GM12878 (cell line): Measurements from ENCODE around the gene PIK3C3. TPM values are rescaled to one million over a fixed set of nuclear protein-coding genes. Genes with fewer than 3 reads are reported as not detected.

Experiments
- ATAC-seq: fragments of 200-7000 bp; cut with Tn5 transposase; 3 replicates; pipeline ENCODE4 v1.9.1; 2020; ENCODE audit warnings: mild to moderate bottlenecking, moderate library complexity
- BruUV-seq: library from RNA; stranded (reverse); fragments of 400-500 nt; replicated peaks from 2 replicates; lab custom pipeline; 2021; lab: Mats Ljungman, UMichigan
- CTCF ChIA-PET: fragments of 300-600 bp; sonication (Branson Sonifier 250); formaldehyde crosslinking; extraction: SDS; loops from one replicate; lab custom pipeline; 2021; ENCODE audit warnings: inconsistent platforms; lab: Yijun Ruan, JAX
- POLR2A ChIA-PET: fragments of 350-600 bp; formaldehyde crosslinking; extraction: SDS; loops from one replicate; lab custom pipeline; 2021; ENCODE audit warnings: inconsistent platforms; lab: Charles Lee
- RAD21 ChIA-PET: fragments of 300-600 bp; sonication (Branson Sonifier 250); formaldehyde crosslinking; loops from one replicate; lab custom pipeline; 2023; ENCODE audit warnings: antibody characterized with exemption; ENCODE audit not compliant: unreplicated experiment; lab: Charles Lee
- SMC1A ChIA-PET: fragments of 300-600 bp; sonication (Branson Sonifier 250); formaldehyde crosslinking; loops from one replicate; lab custom pipeline; 2023; ENCODE audit not compliant: unreplicated experiment, uncharacterized antibody; lab: Charles Lee
- DNase-seq: peaks from one replicate; pipeline ENCODE4 v3.0.0-alpha.2; 2011; ENCODE audit warnings: low read depth, low spot score
- FAIRE-seq: peaks from 3 replicates; lab custom pipeline; 2011; peaks lifted over from hg19 to GRCh38; lab: Jason Lieb, UNC
- H2AFZ ChIP-seq: 2 replicates; pipeline ENCODE4 v1.6.0; 2011; ENCODE audit warnings: low read depth, low read length, control low read depth; ENCODE audit not compliant: control insufficient read depth
- H3K27ac ChIP-seq: 2 replicates; pipeline ENCODE4 v1.5.1; 2011; ENCODE audit warnings: control low read depth; ENCODE audit not compliant: control insufficient read depth, insufficient read depth
- H3K27me3 ChIP-seq, 2 experiments: replicated peaks in 1 of 2; 2 replicates each; pipeline versions ENCODE4 v1.6.0 to v1.6.1; 2011; ENCODE audit warnings: low read length in 1 of 2; ENCODE audit not compliant: control insufficient read depth in 2 of 2, insufficient read depth in 2 of 2
- H3K36me3 ChIP-seq, 2 experiments: 2 replicates each; pipeline ENCODE4 v1.5.1; 2011; ENCODE audit warnings: low read length in 1 of 2; ENCODE audit not compliant: control insufficient read depth in 2 of 2, insufficient read depth in 2 of 2
- H3K4me1 ChIP-seq: 2 replicates; pipeline ENCODE4 v1.6.1; 2011; ENCODE audit warnings: mild to moderate bottlenecking, low read length, moderate library complexity, mixed read lengths; ENCODE audit not compliant: control insufficient read depth, insufficient read depth
- H3K4me2 ChIP-seq: 2 replicates; pipeline ENCODE4 v1.6.0; 2011; ENCODE audit warnings: control low read depth; ENCODE audit not compliant: control insufficient read depth, insufficient read depth
- H3K4me3 ChIP-seq: fragments of 200-600 bp; sonication (generic); 2 replicates; pipeline ENCODE4 v1.5.1; 2016
- H3K79me2 ChIP-seq: 2 replicates; pipeline ENCODE4 v1.6.0; 2011; ENCODE audit warnings: low read length; ENCODE audit not compliant: control insufficient read depth, insufficient read depth
- H3K9ac ChIP-seq: 2 replicates; pipeline ENCODE4 v1.8.0; 2011; ENCODE audit warnings: low read length, control low read depth, mixed read lengths; ENCODE audit not compliant: control insufficient read depth, insufficient read depth
- H3K9me3 ChIP-seq: replicated peaks from 3 replicates; pipeline ENCODE4 v1.5.1; 2011; ENCODE audit warnings: mild to moderate bottlenecking, low read length; ENCODE audit not compliant: control insufficient read depth, insufficient read depth
- H4K20me1 ChIP-seq: 2 replicates; pipeline ENCODE4 v1.6.0; 2011; ENCODE audit not compliant: control insufficient read depth, insufficient read depth
- ASH2L ChIP-seq: fragments of 300-600, 200-600 bp; sonication (generic); IDR thresholded peaks from 2 replicates; pipeline ENCODE4 v1.6.1; 2017; ENCODE audit warnings: low read depth, mild to moderate bottlenecking, borderline replicate concordance
- FOXM1 ChIP-seq: IDR thresholded peaks from 2 replicates; pipeline ENCODE4 v1.6.1; 2012; ENCODE audit warnings: low read depth, mild to moderate bottlenecking, inconsistent platforms, low read length, moderate library complexity
- IKZF2 ChIP-seq, 2 experiments: fragments of 450-650 bp; IDR thresholded peaks; 2 replicates each; pipeline ENCODE4 v1.6.1; 2017; ENCODE audit warnings: mild to moderate bottlenecking in 2 of 2, moderate library complexity in 2 of 2
- KLF5 ChIP-seq: fragments of 450-650 bp; IDR thresholded peaks from 2 replicates; pipeline ENCODE4 v1.6.1; 2014; ENCODE audit warnings: mild to moderate bottlenecking; ENCODE audit not compliant: partially characterized antibody
- NR2C1 ChIP-seq: fragments of 450-650 bp; IDR thresholded peaks from 2 replicates; pipeline ENCODE4 v1.6.1; 2017; ENCODE audit warnings: antibody characterized with exemption, mild to moderate bottlenecking, moderate library complexity
- ZNF207 ChIP-seq: fragments of 450-650 bp; IDR thresholded peaks from 2 replicates; pipeline ENCODE4 v1.6.1; 2014; ENCODE audit warnings: antibody characterized with exemption, mild to moderate bottlenecking, borderline replicate concordance
- WGBS: methylation state at CpG from one replicate; pipeline ENCODE4 v1.1.6; 2016; ENCODE audit warnings: low lambda C conversion rate; ENCODE audit not compliant: insufficient replicate concordance, insufficient coverage; ENCODE audit errors: missing lambda C conversion rate; 5-methylcytosine and 5-hydroxymethylcytosine counted together
- in situ Hi-C: fragments of 300-500 bp; cut with MboI; formaldehyde crosslinking; loops from 9 replicates; pipeline ENCODE4 v1.14.3; 2018; ENCODE audit warnings: mixed read lengths
- intact Hi-C: fragments of 100-400 bp; cut with micrococcal nuclease; formaldehyde crosslinking; loops from one replicate; pipeline ENCODE4 v1.14.2; 2022; ENCODE audit not compliant: unreplicated experiment
- polyA plus RNA-seq, 11 experiments: library from polyadenylated mRNA; depleted of rRNA in 4 of 11; unstranded in 6 of 11; stranded (reverse) in 5 of 11; fragments of >200 nt; fragmentation: Nextera tagmentation in 4 of 11; fragmentation: Illumina TruSeq in 1 of 11; extraction: Ambion mirVana in 4 of 11; extraction: Trizol in 1 of 11; gene quantifications; 1 replicate in 1 of 11; 2 replicates in 10 of 11; pipeline versions ENCODE4 v1.2.1 to v1.2.3, GENCODE V29; 2011 to 2016; ENCODE audit warnings: inconsistent platforms in 2 of 11, missing spikeins in 2 of 11, low read depth in 1 of 11
- total RNA-seq, 4 experiments: library from RNA; depleted of rRNA in 3 of 4; stranded (reverse); fragments of >200 nt in 3 of 4; fragmentation: Illumina TruSeq in 1 of 4; extraction: Trizol in 1 of 4; gene quantifications; 2 replicates each; pipeline versions ENCODE4 v1.2.1 to v1.2.3, GENCODE V29; 2013 to 2021

Gene PIK3C3
- total and polyA plus RNA-seq, 10 of the 15 experiments (the other 5 are each of a cell fraction or from before 2014, with no cell fraction given) = 14.4 to 131 (median 32.4) TPM

- ATAC-seq (no peak), DNase-seq (no peak), FAIRE-seq (no peak)
- in situ Hi-C loops (no loop called here), intact Hi-C loops (no loop called here)
- Histone ChIP-seq H3K27ac (no peak overlapping the region), H3K79me2 (no peaks in the 10 kb centered on the region), H3K36me3 (no peaks in the 10 kb centered on the region), H3K4me1 (no peaks in the 10 kb centered on the region), H3K4me3 (no peak overlapping the region), H3K9me3 (no peaks in the 10 kb centered on the region), H2AFZ (no peak overlapping the region), H3K4me2 (no peak overlapping the region), H3K27me3 (no peaks in the 10 kb centered on the region), H3K9ac (no peak overlapping the region), H4K20me1 (no peaks in the 10 kb centered on the region)
- SMC1A ChIA-PET = interaction anchor here (1.1 to 1.8 kb wide), 4 partner anchors 11 to 156 kb away, joined by 3 to 7 read pairs (median 4); no protein-coding TSS in a partner anchor
- 60% methylated on average over 2 of the region's 2 CpGs for WGBS
- BruUV-seq = no TSS peak
- RAD21 ChIA-PET = no interaction called here
- POLR2A ChIA-PET = no interaction called here
- CTCF ChIA-PET = interaction anchor here (1.2 to 1.4 kb wide), 2 partner anchors 52 to 140 kb away, joined by 3 read pairs; no protein-coding TSS in a partner anchor
- no peak for TF ChIP-seq FOXM1
- no peak for TF ChIP-seq IKZF2 (IDR thresholded peaks at IDR 0.05)
- no peak for TF ChIP-seq KLF5
- no peak for TF ChIP-seq ZNF207
- TF ChIP-seq ASH2L = no peak
- TF ChIP-seq NR2C1 = no peak
Observed at GRCh38 chr18:42131930-42132244, 176.9 kb downstream of the PIK3C3 start.
